Breast epithelium (tissue), 4 donors: ENCODE measurements around the gene VKORC1. TPM values are rescaled to one million over a fixed set of nuclear protein-coding genes. Genes with fewer than 3 reads are reported as not detected.
A peak's percentile ranks its signal among the peaks of the same experiment; 100 is the strongest.

ENCODE experiments used
- DNase-seq, 2 donors: peaks; one replicate each; pipeline ENCODE4 v3.0.0-alpha.2; 2019; ENCODE audit warnings: low spot score in 2 of 2
- H3K27ac ChIP-seq, 2 donors: fragments of 200-600 bp; sonication (generic) in 1 of 2; one replicate each; pipeline ENCODE4 v1.5.1; 2016 to 2019; ENCODE audit warnings: mild to moderate bottlenecking in 1 of 2
- H3K27me3 ChIP-seq, 2 donors: fragments of 200-600 bp; sonication (generic) in 1 of 2; one replicate each; pipeline versions ENCODE4 v1.5.1 to v1.6.0; 2017 to 2019; ENCODE audit warnings: control low read depth in 1 of 2, mild to moderate bottlenecking in 1 of 2
- H3K36me3 ChIP-seq: fragments of 200-600 bp; one replicate; pipeline ENCODE4 v1.5.1; 2019
- H3K4me1 ChIP-seq, 2 donors: fragments of 200-600 bp; sonication (generic); one replicate each; pipeline ENCODE4 v1.5.1; 2016 to 2019; ENCODE audit warnings: control low read depth in 1 of 2
- H3K4me3 ChIP-seq, 3 donors: fragments of 200-600 bp; sonication (generic); 1 replicate in 2 of 3; 2 replicates in 1 of 3; pipeline ENCODE4 v1.5.1; 2016 to 2019; ENCODE audit warnings: mild to moderate bottlenecking in 3 of 3, moderate library complexity in 2 of 3
- H3K9me3 ChIP-seq, 2 donors: fragments of 200-600 bp; sonication (generic) in 1 of 2; one replicate each; pipeline ENCODE4 v1.5.1; 2016 to 2019; ENCODE audit warnings: control low read depth in 1 of 2
- CTCF ChIP-seq, 3 donors: fragments of 450-650 bp; IDR thresholded peaks; one replicate each; pipeline ENCODE4 v1.5.1; 2016 to 2017; ENCODE audit warnings: antibody characterized with exemption in 3 of 3, mild to moderate bottlenecking in 3 of 3, moderate library complexity in 3 of 3
- POLR2A ChIP-seq: fragments of 450-650 bp; IDR thresholded peaks from one replicate; pipeline ENCODE4 v1.6.1; 2016; ENCODE audit warnings: antibody characterized with exemption, mild to moderate bottlenecking, moderate library complexity
- POLR2AphosphoS5 ChIP-seq, 3 donors: sonication (generic); formaldehyde crosslinking; IDR thresholded peaks; one replicate each; pipeline ENCODE4 v1.6.1; 2017; ENCODE audit warnings: antibody characterized with exemption in 3 of 3
- intact Hi-C: fragments of 100-400 bp; cut with DNase I; formaldehyde crosslinking; loops from one replicate; pipeline ENCODE4 v1.15.1; 2023; ENCODE audit warnings: low total_unique reads
- total RNA-seq, 3 donors: library from RNA; depleted of rRNA; stranded (reverse); fragments of >200 nt; gene quantifications; one replicate each; pipeline ENCODE4 v1.1.0, GENCODE V29; 2016

Gene VKORC1
- total RNA-seq, 3 donors from 2014 or later: 82.6 to 143 (median 86.3) TPM

GRCh38 chr16:31117384-31118222, 23.0 kb upstream of the VKORC1 start, which contains the start of gene KAT8:
Gene KAT8 (plus strand): TSS chr16:31117664. CDS start chr16:31117682, 18 bp downstream.
- peak within 1 kb of the TSS; percentile 95 to 99 for H3K27ac ChIP-seq
- peak within 1 kb of the TSS; percentile 67 to 88 (median 78) for H3K4me3 ChIP-seq
- no peaks in the 10 kb centered on the region for H3K9me3 ChIP-seq
- H3K36me3 ChIP-seq: peaks cover 5% of the 10 kb centered on the region
- no peaks in the 10 kb centered on the region for H3K27me3 ChIP-seq
- H3K4me1 ChIP-seq: peaks cover 0 to 5% of the 10 kb centered on the region in 2 donors
- intact Hi-C loops: no loop called here
- DNase-seq: peak; percentile 98 to 99
- TF ChIP-seq POLR2AphosphoS5 (IDR thresholded peaks at IDR 0.05) (peak; percentile 95 to 98 (median 96)), CTCF (IDR thresholded peaks at IDR 0.05) (no peak), POLR2A (peak; percentile 71)

- Histone ChIP-seq H3K9me3 (no peaks in the 10 kb centered on the region), H3K27me3 (no peaks in the 10 kb centered on the region), H3K36me3 (peaks cover 4% of the 10 kb centered on the region), H3K4me3 (no peak overlapping the region), H3K4me1 (peaks cover 0 to 5% of the 10 kb centered on the region in 2 donors), H3K27ac (peak overlapping the region; percentile 52 to 72)
- no peak for DNase-seq
- intact Hi-C loops: no loop called here
- TF ChIP-seq POLR2A (no peak), POLR2AphosphoS5 (IDR thresholded peaks at IDR 0.05) (no peak), CTCF (IDR thresholded peaks at IDR 0.05) (no peak)
Observed at GRCh38 chr16:31114468-31114867, 19.9 kb upstream of the VKORC1 start.

- H3K4me1 ChIP-seq: no peaks in the 10 kb centered on the region
- peaks cover 4% of the 10 kb centered on the region for H3K36me3 ChIP-seq
- H3K27me3 ChIP-seq: no peaks in the 10 kb centered on the region
- H3K9me3 ChIP-seq: no peaks in the 10 kb centered on the region
- no peak for TF ChIP-seq CTCF (IDR thresholded peaks at IDR 0.05)
- no peak for TF ChIP-seq POLR2AphosphoS5 (IDR thresholded peaks at IDR 0.05)
- TF ChIP-seq POLR2A: no peak
- H3K27ac ChIP-seq: peak overlapping the region; percentile 52 to 72
- intact Hi-C loops: no loop called here
- no peak for DNase-seq
- H3K4me3 ChIP-seq: no peak overlapping the region
Observed at GRCh38 chr16:31113121-31114120, 18.8 kb upstream of the VKORC1 start.

GRCh38 chr16:31112711-31113110, 18.1 kb upstream of the VKORC1 start:
- DNase-seq: no peak
- no peaks in the 10 kb centered on the region for H3K9me3 ChIP-seq
- TF ChIP-seq POLR2AphosphoS5 (IDR thresholded peaks at IDR 0.05) (no peak), POLR2A (no peak), CTCF (IDR thresholded peaks at IDR 0.05) (no peak)
- H3K4me1 ChIP-seq: no peaks in the 10 kb centered on the region
- peak overlapping the region; percentile 52 to 72 for H3K27ac ChIP-seq
- peaks cover 4% of the 10 kb centered on the region for H3K36me3 ChIP-seq
- no peaks in the 10 kb centered on the region for H3K27me3 ChIP-seq
- H3K4me3 ChIP-seq: no peak overlapping the region
- intact Hi-C loops: no loop called here
